GM19351 (cell line): ENCODE measurements around the gene HS6ST2.

ENCODE experiments used
- ATAC-seq: cut with Tn5 transposase; IDR thresholded peaks from one replicate; pipeline ENCODE4 v1.9.1; 2021; ENCODE audit warnings: mild to moderate bottlenecking, moderate library complexity; ENCODE audit not compliant: unreplicated experiment

The HS6ST2 gene

DNA sequence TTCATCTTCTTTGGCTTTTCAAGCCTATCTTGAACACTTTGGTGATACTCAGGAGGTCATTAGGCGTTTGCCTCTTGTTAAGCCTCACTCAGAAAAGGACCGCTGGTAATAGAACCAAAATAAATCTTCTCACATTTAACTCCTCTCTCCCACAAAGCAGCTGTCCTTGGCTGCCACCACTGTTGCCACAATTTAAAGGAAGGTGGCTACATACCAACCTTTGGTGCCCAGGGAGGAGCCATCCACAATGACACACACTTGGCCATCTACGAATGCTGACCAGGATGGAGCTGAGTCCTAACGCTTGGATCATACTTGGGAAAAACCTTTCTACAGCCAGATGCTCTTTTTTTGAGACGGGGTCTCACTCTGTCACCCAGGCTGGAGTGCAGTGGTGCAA lies 210.2 kb downstream of the HS6ST2 start:
- ATAC-seq = no peak

DNA sequence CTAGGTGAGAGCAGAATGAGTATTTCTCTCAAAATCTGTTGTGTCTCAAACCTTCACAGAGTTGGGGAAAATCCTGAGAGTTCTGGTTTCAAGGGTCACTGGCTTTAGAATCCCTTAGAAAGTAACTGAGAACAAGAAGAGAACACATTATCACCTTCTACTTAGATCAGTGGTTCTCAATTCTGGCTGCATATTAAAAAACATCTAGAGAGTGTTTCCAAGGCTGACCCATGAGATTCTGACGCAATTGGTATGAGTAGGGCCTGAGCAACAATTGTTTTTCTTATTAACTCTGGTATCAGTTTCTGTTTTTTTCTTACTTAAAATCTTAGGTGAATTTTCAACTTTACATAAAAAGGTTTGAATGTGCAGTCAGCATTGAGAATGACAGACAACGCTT lies 212.8 kb downstream of the HS6ST2 start:
- ATAC-seq = no peak

DNA sequence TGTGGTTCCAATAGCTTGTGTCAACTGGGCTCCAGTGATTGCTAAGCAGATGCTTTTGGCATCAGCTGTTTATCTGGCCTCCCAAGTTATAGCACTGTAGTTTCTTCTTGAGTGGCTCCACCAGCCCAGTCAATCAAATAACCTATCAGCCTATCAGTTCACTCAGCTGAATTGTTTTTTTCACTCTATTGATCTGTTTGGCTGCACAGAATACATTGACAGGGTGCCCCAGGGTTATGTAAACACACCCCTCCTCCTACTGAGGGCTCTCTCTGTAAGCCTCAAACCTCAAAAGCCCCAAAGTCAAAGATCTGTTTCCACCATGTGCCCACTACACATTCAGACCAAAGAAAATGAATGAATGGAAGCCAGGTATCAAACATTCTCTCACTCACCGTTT lies 214.0 kb downstream of the HS6ST2 start:
- ATAC-seq = no peak

DNA sequence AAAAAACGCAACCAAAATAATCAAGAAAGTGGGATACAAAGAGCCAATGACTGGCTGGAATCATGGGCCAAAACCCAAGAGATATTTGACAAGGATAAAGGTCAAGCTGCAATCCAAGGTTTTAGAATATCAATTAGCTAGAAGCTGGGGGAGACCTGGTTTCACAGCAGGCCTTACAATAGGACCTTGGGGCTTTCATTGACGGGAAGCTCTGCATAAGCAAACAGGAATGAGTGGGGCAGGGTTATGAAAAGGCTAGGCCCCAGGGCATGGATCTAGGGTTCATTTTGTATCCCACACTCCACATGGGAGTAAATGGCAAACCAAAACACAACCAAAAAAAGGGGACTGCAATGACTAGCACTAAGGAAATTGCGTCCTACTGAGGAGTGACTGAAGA lies 215.3 kb downstream of the HS6ST2 start:
- no peak for ATAC-seq

DNA sequence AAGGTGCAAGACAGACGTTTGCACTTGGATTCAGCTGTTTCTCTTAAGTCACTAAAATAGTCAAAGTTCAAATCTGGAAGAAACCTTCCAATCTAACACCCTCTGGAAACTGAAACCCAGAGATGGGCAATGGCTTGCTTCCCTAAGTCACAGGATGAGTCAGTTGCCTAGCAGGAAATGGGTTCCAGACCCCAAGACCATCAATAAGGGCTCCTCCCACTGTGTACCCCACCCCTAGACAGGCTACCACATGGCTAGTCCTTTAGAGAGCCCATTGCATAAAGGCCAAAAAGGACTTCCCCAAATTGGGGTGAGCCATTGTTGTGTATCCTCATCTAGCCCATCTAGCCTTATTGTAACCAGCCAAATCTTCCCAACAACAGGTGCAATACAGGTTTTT lies 216.2 kb downstream of the HS6ST2 start:
- ATAC-seq = no peak

DNA sequence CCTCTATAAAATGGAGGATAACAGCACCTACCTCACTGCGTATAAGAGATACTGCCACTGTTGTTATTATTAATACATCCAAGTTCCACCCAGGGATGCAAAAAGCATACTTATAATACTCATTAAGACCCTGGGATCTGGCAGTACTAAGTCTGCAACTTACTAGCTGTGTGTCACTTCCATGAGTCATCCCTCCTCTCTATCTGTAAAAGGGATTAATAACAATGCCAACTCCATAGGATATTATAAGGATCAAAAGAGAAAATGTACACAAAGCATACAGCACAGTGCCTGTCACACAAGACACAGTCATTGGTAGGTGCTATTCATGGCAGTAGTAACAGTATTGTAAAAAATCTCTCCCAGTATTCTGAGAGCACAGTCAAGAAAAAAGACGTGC lies 216.7 kb downstream of the HS6ST2 start:
- no peak for ATAC-seq

DNA sequence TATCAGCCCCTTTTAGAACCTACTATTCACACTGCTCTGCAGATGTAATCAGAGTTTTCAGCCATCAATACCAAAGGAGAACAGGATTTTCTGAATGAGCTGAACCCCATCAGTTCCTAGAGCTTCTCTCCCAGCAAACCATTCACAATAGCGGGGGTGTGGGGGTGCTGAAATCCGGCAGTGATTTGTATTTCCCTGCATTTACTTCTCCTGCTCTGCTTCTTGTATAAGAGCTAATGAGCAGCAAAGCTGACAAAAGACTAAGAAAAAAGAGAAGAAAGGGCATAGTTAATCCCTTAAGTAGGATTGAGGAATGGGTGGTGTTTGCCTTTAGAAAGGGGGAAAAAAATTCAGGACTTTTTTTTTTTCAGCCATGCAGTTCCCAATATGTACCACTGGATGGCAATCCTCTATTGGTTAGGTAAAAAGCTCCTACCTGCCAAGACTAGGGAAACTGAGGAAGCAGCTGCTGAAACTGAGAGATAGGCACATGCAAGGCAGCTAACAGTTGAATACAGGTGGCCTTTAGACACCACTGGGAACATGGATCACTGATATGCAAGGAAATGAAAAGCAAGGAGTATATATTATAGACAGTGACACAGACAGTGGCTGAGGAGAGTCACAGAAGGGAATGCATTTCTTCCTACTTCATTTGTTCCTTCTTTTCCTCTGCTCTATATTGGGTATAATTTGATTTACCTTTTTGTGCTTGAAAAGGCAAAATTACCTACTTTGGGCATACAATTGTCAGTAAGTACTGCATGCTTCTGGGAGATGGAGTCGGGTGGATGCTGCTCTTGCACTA lies 217.9 kb downstream of the HS6ST2 start:
- no peak for ATAC-seq

DNA sequence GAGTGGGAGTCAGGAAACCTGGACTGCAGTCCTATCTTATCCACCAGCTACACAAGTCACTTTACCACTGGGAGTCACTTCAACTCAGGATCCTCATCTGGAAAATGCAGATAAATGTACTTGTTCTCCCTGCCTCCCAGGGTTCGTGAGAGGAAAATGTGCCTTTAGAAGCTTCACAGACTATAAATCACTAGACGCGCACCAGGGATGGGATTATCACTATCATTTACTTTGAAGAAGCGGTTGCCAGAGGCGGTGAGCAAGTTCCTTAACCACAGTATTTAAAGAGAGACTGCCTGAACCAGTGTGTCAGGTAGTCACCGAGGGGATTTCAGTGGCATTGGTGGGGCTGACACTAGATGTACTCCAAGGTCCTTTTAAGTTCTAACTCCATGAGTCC lies 219.5 kb downstream of the HS6ST2 start:
- ATAC-seq = no peak

DNA sequence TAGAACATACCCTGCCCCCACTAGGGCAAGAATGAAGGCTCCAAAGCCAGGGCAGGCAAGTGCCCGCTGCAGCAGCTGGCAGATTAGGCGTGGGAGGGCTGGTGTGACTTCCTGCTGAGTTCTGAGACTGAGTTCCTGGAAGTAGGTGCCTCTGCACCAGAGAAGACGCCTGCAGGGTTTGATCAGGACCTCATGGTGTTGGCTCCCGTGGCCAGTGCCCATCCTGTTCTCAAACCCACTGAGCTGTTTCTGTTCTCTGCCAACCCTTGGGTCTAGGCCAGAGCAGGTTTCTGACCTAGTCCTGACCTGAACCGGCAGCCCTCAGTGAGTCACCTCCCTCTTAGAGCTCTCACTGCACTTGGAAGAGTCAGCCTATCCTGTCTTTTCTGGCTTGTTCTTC lies 220.7 kb downstream of the HS6ST2 start:
- no peak for ATAC-seq

DNA sequence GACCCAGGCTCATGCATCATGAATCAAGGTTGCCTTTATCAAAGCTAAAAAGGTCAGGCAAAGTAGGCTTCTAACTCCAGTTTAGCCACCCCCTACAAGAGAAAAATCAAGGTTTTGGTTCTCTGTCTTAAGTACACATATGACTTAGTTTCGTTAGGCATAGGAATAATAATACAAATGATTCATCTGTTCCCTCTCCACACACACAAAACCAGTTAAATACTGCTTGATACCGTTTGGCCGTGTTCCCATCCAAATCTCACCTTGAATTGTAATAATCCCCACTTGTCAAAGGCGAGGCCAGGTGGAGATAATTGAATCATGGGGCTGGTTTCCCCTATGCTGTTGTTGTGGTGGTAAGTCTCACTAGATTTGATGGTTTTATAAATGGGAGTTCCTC lies 226.2 kb downstream of the HS6ST2 start:
- no peak for ATAC-seq

DNA sequence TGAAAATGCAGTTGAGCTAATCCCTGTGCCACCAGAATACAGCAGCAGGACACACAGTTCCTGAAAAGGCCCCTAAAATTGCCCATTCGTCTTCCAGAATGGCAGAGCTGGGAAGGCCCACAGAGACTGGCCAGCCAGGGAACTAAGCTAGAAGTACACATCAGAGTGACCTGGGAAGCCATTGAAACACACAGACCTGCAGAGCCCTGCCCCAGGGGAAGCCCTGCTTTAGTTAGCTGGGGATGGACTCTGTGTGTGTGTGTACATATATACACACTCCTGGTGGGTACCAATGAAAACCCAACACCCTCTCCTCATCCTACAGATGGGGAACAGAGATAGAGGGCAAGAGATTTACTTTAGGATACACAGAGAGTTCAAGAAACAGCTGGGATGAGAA lies 227.7 kb downstream of the HS6ST2 start:
- no peak for ATAC-seq

DNA sequence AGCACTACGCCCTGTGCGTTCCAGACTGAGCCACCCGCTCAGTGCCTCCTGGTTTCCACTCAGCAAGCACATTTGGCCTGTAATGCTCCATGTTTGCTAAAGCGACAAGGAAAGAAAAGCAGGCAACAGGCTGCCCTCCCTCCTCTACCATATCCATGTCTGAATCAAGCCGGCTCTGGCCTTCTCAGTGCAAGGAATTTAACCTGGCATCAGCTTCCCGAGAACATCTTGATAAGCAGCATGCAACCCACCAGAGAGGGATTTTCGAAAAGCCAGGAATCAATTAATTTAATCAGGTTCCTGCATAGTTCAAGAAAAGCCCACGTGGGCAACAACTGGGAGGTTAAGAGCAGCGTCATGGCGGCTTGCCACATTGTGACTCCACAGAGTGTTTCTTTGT lies 228.2 kb downstream of the HS6ST2 start:
- ATAC-seq = no peak

DNA sequence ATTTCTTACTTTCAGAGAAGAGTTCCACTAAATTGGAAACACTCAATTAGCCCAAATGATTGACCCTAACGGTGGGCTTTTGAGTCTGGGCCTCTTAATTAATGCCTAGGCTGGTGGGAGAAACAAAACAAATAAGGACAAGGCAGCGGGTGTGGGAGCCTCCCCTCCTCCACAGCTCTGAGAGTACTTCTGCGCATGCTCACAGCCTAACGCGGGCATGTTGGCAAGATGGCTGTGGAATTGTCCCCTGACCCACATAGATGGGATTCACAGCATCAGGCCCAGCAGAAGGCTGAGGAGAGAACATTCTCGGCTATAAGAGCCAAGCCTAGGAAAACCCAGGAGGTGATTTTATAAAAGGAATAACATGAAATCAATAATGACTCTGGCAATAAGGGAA lies 230.1 kb downstream of the HS6ST2 start:
- ATAC-seq = no peak

DNA sequence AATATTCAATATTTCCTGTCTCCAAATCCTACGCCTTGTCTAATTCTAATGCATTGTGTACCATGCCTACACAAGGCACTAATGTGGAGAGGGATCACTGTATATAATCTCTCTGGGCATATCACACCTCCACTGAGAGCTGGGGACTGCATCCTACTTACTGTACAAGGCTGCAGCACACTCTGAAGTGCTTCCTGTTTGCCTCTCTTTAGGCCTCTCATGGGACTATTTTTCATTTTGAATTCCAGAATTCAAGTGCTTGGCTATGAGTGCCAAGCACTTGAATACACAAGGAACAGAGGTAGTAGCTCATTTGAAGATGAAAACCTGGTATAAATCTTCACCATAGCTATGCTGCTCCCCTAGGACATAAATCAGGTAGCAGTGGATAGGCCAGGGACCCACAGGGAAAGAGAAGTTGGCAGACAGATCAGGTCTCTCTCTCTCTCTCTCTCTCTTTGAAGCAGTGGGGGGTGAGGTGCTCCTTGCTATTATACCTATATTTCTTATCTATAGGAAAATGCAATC lies 239.9 kb downstream of the HS6ST2 start:
- ATAC-seq = no peak

DNA sequence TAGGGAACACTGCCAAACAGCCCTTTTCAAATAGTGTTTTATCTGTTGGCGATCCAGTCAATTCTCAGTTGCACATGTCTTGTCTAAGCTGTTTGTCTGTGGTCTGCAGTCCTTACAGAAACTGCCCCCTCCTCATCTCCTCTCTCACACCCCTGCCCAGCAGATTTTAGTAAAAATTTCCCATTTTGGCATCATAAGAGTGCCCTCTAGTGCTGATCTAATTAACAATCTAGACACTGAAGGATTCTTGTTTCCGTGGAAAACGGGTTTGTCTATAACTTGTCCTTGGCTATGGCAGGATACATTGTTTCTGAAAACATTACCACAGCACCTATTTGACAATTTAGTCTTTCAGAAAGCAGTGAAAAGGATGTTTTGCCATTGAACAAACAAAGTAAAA lies 242.4 kb downstream of the HS6ST2 start:
- ATAC-seq = no peak

DNA sequence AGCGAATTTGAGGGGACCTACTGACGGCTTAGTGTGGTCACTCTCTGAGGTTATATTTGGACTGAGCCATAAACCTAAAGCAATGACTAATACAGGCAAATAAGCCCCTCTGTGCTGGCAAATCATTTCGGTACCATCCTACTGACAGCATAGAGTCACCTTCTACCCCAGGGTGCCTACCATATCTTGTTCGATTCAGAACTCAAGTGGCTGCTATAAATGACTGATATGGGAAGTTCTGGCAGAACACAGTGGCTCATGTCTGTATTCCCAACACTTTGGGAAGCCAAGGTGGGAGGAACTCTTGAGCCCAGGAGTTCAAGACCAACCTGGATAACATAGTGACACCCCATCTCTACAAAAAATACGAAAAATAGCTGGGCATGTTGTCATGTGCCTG lies 243.5 kb downstream of the HS6ST2 start:
- ATAC-seq = no peak

DNA sequence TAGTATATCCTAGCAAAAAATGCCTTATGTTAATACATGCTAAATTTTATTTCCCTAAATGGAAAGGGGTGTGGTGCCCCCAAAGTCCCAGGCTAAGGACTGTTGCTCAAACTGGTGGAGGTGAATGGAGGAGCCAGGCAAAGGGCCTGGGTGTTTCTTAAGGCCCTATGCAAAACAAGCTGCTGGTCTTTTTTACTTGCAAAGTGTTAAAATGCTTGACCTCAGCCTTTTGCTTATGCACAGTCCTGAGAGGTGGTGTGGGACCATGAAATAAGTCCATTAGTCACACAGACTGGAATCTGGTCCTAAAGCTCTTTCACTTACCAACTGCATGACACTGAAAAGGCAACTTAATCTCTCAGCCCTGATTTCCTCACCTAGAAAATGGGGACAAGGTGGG lies 246.1 kb downstream of the HS6ST2 start:
- no peak for ATAC-seq

DNA sequence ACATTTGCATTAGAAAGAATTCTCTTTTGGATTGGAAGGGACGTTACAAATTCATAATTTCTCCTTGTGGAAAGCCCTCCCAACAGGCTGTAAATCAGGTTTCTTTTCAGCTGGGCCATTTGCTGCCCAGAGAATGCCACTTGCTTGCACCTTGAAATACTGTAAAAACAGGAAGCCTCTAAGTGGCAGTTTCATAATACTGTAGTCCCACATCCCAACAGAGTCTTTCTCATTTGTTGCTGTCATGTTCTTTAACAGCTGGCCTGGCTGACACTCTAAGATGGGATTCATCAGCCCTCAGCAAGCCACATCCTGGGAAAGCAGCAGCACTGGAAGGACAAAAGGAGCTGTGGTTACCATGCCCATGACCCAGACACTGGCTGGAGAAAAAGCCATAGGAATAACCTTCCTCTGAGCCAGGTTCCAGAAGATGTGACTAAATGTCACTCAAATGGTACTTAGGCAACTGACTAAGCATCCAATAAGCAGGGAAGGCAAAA lies 247.7 kb downstream of the HS6ST2 start:
- ATAC-seq = no peak

DNA sequence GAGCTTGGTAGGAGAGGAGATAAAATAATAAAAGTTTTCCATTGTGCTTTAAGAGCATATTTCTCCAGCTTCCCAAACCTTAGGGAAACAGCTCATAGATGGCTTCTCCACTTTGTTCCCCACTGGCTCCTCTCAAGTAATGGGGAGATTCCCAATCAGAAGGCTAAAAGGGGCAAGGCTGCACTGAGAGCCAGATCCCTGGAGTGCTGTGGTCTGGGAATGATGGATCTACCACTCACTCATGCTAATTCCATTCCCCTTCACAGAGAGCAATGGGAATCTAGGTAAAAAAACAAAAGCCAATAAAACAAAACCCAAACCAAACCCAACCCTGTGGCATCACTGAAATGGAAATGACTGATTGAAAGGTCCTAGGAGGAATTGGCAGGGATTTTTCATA lies 249.9 kb downstream of the HS6ST2 start:
- no peak for ATAC-seq

DNA sequence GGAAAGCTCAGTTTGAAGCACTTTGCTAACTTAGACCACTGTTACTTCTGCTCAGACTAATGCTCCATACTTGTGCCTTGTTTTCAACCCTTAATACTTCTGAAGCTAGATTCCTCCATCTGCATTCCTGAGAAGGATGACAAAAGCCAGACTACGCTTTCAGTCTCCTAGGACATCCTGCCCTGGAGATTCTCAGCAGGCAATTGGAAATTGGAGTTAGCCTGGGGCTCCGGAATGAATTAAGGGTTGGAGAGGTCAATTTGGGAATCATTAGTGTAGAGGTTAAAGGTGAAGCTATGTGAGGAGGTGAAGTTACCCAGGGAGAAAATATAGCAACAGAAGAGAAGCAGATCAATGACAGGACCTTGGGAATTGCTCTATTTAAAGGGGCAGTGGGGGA lies 253.7 kb downstream of the HS6ST2 start:
- ATAC-seq = no peak

DNA sequence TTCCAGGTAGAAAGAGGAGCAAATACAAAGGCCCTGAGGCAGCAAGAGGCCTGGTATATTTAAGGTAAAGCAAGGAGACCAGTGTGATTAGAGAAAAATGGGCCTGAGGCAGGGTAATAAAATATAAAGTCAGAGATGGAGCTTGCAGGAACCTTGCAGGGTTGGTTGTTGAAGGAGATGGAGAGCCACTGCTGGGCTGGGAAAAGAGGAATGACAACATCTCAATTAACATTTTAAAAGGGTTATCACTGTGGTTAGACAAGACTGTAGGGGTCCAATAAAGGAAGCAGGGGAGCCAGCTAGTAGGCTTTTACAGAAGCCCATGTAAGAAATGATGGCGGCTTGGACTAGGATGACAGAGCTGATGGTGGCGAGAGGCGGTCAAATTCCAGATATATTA lies 264.0 kb downstream of the HS6ST2 start:
- no peak for ATAC-seq

DNA sequence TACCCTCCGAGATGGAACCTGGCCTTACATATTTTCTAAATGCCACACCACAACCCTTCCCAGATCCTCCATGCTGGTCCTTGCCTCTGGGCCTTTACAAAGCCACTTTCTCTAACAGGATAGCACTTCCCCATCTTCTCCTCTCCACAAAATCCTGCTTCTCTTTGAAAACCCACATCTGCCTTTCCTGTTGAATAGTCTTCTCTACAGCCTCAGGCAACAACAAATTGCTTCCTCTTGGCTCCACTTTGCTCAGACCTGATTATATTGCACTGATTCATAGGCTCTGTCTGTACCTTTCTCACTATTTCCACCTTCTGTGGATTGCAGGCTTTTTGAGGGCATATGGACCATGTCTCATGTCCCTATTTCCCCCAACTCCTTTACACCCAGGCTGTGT lies 265.9 kb downstream of the HS6ST2 start:
- no peak for ATAC-seq

DNA sequence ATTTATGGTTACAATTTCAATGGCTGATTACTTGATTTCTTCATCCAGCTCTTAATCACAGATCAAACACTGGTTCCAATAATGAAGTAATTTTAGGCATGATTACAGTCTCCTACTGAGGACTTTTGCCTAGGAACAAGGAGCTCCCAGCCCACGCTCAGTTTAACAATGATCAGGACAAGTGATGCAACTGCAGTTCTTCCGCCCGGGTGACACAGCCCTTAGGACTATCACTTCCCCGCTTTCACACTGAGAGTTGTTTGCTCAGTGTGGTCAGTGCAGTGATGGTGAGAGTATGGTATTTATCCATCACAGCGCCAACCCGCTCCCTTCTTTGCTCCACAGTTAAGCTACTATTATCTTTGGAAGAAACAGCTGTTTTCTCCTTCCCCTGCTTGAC lies 266.4 kb downstream of the HS6ST2 start:
- no peak for ATAC-seq
